ENCODE results near the gene C1orf35.

The C1orf35 gene

GRCh38 chr1:228059634-228060457 is 43.3 kb downstream of the C1orf35 start:
- TF ChIP-seq GATA1 (IDR thresholded peaks at IDR 0.05; ENCODE audit: low read depth, low read length): no peak
- no peak for TF ChIP-seq POLR2A (IDR thresholded peaks at IDR 0.05; ENCODE audit: low read length)
- DNase-seq: peak; percentile 47 to 51

- DNase-seq: peak in 1 of 2 experiments; percentile 20
- TF ChIP-seq POLR2A (IDR thresholded peaks at IDR 0.05; ENCODE audit: low read length) (no peak), GATA1 (IDR thresholded peaks at IDR 0.05; ENCODE audit: low read depth, low read length) (no peak)
These were observed 44.0 kb downstream of the C1orf35 start for GRCh38 chr1:228058949-228059633.

DNA sequence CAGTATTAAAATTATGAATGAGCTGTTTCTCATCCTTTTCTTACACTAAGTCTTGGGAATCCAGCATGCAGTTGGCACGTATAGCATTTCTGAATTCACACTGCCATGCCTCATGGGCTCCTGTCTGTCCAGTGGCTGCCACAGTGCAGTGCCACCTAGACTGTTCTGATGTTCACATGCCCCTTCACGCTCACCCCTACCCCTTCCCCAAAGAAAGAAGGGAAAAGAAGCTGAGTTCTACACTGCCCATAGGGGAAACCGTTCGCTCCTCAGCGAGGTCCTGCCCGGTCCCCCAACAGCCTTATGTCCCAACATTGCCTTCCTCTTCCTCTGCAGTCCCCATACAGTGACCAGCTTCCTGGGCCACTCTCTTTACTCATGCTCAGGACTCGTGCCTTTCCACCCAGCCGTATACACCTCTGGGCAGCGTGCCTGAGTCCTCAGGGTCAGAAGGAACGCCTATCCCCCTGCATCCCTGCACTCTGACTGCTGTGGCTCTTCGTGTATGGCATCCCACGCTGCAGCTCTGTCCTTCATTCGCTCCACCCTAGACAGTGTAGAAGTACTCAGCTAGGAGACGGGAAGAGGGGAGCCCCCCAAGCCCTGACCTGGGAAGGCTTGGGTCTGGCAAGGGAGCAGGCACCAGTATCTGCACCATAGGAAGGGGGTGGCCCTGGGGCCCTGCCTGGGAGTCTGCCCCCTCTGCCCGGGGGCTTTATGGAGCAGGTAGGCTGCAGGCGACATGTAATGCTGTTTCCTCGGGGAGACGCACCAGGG is 44.8 kb downstream of the C1orf35 start:
- DNase-seq: no peak
- TF ChIP-seq POLR2A (IDR thresholded peaks at IDR 0.05; ENCODE audit: low read length) (no peak), GATA1 (IDR thresholded peaks at IDR 0.05; ENCODE audit: low read depth, low read length) (no peak)

All from erythroblast (primary cell).